ENCODE data around the gene FAM219B.

- TF ChIP-seq CTCF (IDR thresholded peaks at IDR 0.05) (no peak), CBFB (CRISPR knock-in tag; IDR thresholded peaks at IDR 0.05; ENCODE audit: low read depth) (no peak), FOXK1 (CRISPR knock-in tag; IDR thresholded peaks at IDR 0.05) (no peak), ZNF232 (CRISPR knock-in tag; IDR thresholded peaks at IDR 0.05) (no peak), GRHL2 (CRISPR knock-in tag; IDR thresholded peaks at IDR 0.05; ENCODE audit: insufficient replicate concordance, severe bottlenecking) (no peak), TP53 (CRISPR knock-in tag; IDR thresholded peaks at IDR 0.05) (no peak), GTF2I (CRISPR knock-in tag; conservative IDR thresholded peaks at IDR 0.05) (no peak), ZBTB43 (CRISPR knock-in tag; IDR thresholded peaks at IDR 0.05) (no peak)
- TF ChIP-seq, protein P1, sequence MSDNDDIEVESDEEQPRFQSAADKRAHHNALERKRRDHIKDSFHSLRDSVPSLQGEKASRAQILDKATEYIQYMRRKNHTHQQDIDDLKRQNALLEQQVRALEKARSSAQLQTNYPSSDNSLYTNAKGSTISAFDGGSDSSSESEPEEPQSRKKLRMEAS (CRISPR knock-in tag; IDR thresholded peaks at IDR 0.05), result no peak
- TF ChIP-seq, protein P2, sequence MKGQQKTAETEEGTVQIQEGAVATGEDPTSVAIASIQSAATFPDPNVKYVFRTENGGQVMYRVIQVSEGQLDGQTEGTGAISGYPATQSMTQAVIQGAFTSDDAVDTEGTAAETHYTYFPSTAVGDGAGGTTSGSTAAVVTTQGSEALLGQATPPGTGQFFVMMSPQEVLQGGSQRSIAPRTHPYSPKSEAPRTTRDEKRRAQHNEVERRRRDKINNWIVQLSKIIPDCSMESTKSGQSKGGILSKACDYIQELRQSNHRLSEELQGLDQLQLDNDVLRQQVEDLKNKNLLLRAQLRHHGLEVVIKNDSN (CRISPR knock-in tag; IDR thresholded peaks at IDR 0.05), result no peak
These were observed 48.4 kb upstream of the FAM219B start for GRCh38 chr15:74955017-74955416.
